NCI-H2171 treated with DMSO at 0.1 percent for 48 hours (cell line): Measurements from ENCODE around the gene CENPA.
"Not testable (repeated sequence)": the region's sequence is repeated elsewhere in the genome, so short reads cannot be mapped to it uniquely, and the experiment has no call there.

ENCODE experiments used
- DNase-seq: peaks from one replicate; lab custom pipeline; 2025; lab: John Stamatoyannopoulos, UW

Gene CENPA

DNA sequence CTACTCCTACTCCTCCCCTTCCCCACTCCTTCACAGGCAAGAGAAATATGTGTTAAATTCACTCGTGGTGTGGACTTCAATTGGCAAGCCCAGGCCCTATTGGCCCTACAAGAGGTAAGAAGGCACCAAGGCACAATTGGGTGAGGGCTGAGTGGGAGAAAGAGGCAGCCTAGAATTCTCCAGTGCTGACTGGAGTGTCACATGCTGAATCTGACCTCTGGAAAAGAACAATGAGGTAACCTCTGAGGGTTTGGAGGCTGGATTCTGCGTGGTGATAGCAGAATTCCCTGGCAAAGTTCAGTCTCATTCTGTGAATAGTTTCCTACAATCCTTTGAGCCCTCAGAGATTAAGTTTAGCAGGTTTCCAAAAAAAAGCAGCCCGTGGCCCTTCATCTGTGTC lies 6.9 kb downstream of the CENPA start:
- no peak for DNase-seq

DNA sequence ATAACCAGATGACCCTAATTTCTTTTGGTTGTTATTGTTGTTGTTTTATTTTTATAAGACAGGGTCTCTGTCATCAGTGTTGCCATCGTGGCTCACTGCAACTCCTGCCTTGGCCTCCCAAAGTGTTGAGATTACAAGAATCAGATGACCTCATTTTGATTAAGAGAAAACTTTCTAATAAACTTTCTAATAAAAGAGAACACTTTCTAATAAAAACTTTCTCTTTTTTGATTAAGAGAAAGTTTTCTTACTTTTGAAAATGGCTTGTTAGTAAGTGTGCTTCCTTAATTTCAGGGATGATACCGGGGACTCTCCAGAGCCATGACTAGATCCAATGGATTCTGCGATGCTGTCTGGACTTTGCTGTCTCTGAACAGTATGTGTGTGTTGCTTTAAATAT lies 7.7 kb downstream of the CENPA start:
- DNase-seq = no peak

DNA sequence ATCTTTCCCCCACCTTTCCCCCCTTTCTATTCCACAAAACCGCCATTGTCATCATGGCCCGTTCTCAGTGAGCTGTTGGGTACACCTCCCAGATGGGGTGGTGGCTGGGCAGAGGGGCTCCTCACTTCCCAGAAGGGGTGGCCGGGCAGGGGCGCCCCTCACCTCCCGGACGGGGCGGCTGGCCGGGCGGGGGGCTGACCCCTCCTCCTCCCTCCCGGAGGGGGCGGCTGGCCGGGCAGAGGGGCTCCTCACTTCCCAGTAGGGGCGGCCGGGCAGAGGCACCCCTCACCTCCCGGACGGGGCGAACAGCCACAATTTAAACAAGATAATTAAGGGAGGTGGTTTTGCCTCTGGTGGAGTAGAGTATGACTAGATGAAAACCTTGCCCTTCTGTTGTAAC lies 9.3 kb downstream of the CENPA start:
- DNase-seq = not testable (repeated sequence)

DNA sequence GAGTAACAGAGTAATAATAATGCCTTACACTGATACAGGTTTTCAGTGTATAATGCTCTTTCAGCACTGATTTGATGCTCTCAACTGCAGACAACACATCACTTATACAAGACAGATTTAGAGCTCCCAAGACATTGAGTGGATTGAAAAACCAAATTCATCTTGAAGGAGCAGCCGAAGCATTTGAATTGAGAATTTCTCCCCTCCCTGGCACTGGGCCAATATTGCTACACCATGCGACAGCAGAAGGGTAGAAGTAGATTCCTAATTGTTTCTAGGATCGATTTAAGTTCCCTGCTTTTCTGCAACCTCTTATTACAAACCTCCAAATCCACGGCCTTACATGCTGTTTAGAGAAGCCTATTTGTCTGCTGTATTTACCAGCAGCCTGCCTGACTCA lies 15.5 kb downstream of the CENPA start:
- peak; percentile 20 for DNase-seq

DNA sequence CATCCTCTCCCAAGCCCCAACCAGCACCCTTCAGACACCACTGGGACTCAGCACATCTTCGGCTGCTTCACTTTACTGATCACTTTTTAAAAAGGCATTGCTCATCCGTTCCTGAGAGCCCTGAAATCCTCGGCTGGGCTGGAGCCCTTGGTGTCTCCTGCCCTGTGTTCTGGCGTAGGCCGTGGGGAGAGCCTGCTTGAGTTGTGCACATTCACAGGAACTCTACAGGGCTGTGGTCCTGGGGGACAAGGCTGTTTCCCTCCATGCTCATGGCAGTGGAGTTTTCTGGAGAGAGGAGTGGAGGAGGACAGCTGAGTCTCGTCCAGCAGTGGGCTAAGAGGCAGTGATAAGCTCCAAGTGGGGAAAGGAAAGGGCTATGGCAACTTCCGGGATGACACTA lies 15.9 kb downstream of the CENPA start:
- no peak for DNase-seq

DNA sequence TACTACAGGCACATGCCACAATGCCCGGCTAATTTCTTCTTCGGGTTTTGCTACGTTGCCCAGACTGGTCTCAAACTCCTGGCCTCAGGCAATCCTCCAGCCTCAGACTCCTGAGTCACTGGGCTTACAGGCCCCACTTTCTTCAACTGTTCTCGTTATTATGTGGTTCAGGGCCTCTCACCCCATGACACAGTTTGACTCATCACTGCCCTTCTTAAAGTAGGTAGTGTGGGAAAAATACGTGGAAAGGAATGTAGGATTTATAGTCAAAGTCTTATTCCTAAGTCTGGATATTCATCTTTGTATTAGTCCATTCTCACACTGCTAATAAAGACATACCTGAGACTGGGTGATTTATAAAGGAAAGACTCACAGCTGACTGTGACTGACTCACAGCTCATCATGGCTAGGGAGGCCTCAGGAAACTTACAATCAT lies 19.4 kb downstream of the CENPA start:
- DNase-seq = no peak

DNA sequence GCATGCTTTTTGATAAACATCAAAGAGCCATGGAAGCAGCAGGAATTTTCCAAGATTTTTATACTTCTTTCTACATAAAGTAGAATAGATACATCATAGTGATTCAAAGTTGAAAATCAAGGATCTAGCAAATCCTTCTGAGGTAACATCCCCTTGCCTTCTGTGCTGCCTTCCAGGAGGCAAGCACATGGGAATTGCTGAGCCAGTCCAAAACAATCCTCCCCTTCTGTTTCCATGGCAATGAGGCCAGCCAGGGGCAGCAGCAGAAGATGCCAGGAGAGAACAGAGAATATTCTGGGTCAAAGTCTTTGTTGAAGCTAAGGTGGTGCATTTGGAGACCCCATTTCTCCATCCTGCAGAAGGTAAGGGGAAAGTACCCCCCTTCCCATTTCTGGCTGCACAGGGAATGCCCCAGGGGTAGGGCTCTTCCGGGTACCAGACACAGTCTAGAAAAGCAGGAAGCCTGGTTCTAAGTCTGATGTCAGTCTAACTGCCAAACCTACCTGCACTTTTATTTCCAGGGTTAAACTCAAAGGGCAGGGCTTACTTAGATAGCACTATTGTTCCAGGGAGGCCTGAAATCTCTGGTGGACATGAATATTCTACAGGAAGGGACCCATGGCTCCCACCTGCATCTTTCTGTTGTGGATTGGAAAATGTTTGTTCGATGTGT lies 22.1 kb downstream of the CENPA start:
- peak; percentile 70 for DNase-seq

DNA sequence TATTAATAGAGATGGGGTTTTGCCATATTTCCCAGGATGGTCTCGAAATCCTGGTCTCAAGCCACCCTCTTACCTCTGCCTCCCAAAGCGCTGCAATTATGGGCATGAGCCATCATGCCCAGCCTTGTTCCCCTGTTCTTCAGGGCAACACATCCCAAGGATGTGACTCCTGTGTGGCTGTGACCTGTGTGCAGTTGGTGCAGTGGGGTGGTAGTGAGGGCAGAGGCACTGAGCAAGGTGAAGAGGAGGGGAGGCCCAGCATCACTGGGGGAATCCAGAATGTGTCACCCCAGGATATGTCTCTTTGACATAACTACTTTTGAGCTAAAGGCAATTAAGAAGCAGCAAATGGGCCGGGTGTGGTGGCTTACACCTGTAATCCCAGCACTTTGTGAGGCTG lies 23.4 kb downstream of the CENPA start:
- DNase-seq = no peak

DNA sequence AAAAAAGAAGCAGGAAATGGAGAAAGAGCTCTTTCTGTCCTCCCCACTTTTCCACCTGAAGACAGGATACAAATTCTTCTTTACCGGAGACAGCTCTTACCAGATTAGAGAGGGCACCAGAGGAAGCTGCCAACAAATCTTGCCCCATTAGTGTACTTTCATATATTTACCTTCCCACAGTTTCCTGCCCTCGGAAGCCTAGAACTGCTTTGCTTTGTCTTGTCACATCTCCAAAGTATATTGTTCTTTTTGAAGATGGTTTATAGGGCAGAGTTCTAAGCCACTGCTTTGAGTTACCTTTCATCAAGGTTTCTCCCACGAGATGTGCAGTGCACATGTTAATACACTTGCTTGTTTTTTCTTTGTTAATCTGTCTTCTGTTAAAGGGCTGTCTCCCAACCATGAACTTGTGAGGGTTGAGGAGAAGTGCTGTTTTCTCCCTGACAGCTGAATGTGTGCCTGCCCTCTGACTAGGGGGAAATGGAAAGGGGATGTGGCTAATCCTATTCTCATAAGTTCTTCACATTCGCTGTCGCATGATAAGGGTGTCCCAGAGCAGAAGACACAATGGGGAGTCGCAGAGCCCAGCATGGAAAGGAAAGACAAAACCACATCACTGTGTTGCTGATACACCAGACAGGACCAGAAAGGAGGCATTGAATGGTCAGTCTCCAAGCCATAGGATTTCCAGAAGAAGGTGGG lies 24.2 kb downstream of the CENPA start:
- no peak for DNase-seq

DNA sequence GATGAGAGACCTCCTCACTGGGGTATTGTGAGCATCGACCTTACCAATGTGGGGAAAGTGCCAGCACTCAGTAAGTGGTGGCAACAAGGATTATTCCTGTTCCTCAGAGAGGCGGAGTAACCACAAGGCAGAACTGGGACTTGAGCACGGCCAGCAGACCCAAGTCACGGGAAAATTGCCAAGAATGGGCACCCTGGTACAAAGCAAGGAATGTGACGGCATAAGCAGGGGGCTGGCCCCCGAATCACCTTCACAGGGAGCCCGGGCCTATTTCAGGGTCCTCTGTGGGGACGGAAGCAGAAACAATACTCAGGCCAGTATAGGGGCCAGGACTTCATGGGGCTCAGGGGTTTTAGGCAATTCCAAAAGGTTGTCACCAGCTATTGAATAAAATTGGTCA lies 25.4 kb downstream of the CENPA start:
- no peak for DNase-seq

DNA sequence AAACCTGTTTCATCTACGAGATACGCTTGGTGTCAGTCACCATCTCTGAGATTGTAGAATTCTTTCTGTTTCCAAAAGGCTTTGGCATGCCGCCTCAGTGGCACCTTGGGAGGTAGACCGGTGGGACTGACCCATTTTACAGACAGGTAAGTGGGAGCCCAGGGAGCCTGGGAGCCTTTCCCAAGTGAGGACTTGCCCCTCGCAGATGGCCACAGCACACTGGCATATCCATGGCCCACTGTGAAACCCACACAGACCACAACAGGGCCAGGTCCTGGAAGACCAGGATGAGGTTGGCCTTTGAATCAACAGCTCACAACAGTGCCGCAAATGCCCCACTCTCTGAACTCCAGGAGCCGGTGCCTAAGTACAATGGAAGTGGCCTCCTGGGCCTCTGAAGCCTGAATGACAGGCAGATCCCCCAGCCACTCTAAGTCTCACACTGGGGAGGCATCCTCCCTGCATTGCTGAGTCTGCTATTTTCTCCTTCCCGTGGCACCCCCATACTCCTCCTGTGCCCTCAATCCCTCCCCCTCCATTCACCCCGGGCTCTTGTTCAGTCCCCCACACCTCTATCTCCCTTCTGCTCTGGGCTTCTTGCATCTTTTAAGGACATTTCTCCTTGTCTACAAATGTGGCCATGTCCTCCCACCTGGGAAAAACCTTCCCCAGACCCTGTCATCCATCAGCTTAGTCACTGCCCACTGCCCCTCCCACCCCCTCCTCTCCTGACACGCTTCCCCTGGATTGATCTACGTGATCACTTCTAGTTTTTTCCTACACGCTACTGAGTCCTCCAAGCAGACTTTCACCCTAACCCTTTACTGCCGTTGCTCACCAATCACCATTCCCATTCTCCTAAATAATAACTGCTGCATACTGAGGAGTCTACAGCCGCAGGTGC lies 26.2 kb downstream of the CENPA start:
- no peak for DNase-seq

DNA sequence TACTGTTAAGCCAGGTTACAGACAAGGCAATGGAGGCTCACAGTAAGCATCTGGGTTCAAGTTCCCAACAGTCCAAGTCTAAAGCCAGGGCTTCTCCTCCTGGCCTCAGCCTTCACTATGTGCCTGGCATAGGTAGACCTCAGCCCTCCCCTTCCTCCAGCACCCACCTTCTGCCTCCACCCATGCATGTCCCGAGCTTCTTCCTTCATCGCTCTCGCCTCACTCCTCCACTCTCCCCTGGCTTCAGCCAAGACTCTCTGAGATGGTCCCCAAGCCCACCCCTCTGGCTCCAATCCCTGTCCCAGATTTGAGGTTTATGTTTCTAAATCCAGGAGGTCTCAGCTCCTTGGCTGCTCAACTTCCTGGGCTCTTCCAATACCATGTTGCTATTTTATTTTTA lies 26.9 kb downstream of the CENPA start:
- DNase-seq = no peak

DNA sequence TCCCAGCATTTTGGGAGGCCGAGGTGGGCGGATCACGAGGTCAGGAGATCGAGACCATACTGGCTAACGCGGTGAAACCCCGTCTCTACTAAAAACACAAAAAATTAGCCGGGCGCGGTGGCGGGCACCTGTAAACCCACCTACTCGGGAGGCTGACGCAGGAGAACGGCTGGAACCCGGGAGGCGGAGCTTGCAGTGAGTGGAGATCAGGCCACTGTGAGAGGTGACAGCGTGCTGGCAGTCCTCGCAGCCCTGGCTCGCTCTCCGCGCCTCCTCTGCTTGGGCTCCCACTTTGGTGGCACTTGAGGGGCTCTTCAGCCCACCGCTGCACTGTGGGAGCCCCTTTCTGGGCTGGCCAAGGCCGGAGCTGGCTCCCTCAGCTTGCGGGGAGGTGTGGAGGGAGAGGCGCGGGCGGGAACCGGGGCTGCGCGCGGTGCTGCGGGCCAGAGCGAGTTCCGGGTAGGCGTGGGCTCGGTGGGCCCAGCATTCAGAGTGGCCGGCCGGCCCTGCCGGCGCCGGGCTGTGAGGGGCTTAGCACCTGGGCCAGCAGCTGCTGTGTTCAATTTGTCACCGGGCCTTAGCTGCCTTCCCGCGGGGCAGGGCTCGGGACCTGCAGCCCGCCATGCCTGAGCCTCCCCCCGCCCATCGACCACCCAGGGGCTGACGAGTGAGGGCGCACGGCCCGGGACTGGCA lies 28.4 kb downstream of the CENPA start:
- not testable (repeated sequence) for DNase-seq

DNA sequence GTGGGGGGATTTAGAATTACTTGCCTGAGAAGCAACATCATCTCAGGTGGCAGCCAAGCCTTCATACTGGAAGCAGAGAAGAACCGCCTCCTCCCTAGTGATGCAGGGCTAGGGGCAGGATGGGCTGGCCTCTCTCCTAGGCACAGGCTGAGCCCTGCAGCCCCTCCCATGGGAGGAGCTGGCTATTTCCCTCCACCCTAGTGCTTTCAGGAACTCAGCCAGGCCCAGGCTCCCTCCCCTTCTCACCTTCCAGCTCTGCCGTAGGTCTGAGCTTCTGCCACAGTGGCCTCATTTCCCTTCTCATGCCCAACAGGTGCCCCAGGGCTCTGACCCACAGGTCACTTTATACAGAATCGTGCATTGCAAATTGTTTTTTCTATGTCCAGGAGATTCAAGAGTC lies 31.0 kb downstream of the CENPA start:
- no peak for DNase-seq

DNA sequence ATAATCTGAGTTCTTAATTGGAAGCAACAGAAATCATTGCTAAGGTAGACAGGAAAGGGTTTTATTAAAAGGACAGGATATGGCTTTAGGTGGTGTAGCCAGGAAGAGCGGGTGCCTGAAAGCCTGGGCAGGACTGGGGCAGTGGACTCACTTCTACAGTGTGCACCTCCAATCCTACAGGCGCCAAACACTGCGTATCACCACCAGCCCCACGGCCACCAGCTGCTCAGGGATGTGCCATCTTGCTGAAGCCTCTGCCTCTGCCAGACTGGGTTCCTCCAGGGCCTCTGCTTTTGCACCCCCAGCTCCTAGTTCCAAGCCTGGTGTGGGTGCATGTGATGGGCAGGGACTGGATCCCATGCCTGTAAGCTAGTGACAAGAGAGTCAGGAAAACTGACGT lies 32.4 kb downstream of the CENPA start:
- no peak for DNase-seq

DNA sequence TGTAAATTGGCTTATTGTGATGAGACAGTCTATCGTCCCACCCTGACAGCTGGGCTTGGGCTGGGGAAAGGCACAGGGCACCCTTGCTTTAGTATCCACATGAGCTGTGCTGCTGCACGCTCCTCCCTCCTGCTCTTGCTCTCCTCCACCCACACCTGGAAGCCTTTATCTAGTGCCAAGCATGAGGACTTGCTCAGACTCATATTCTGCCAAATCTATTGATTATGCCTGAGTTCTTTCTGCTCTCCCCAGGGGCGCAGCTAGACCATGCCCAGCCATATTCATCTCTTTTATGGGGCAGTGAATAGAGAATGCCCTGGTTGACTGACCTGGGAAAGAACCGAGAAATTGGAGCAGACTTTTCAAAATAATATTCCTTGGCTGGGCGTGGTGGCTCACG lies 33.1 kb downstream of the CENPA start:
- no peak for DNase-seq

DNA sequence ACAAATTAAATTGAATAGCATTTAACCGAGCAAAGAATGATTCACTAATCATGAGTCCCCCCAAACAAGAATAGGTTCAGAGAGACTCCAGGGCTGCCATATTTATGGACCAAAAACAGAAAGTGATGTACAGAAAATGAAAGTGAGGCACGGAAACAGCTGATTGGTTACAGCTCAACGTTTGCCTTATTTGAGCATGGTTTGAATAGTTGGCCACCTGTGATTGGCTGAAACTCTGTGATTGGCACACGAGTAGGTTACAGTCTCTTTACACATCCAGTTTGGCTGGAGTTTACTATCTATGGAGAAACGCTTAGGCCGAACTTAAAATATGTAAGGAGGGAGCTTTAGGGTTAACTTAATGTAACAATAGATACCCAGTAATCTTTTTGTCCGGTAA lies 35.1 kb downstream of the CENPA start:
- no peak for DNase-seq

DNA sequence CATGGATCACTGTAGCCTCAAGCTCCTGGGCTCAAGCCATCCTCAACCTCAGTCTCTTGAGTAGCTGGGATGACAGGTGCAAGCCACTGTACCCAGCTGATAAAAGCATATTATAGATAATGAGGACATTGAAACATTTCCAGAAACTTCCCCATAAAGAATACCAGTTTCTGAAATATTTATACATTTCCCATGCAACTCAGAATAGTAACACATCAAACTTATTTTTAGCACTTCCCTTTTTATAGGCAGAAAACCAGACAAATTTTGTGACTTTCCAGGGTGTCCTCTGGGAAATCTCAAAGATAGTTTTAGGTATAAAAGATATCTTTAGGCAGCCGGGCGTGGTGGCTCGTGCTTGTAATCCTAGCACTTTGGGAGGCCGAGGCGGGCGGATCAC lies 37.0 kb downstream of the CENPA start:
- no peak for DNase-seq

DNA sequence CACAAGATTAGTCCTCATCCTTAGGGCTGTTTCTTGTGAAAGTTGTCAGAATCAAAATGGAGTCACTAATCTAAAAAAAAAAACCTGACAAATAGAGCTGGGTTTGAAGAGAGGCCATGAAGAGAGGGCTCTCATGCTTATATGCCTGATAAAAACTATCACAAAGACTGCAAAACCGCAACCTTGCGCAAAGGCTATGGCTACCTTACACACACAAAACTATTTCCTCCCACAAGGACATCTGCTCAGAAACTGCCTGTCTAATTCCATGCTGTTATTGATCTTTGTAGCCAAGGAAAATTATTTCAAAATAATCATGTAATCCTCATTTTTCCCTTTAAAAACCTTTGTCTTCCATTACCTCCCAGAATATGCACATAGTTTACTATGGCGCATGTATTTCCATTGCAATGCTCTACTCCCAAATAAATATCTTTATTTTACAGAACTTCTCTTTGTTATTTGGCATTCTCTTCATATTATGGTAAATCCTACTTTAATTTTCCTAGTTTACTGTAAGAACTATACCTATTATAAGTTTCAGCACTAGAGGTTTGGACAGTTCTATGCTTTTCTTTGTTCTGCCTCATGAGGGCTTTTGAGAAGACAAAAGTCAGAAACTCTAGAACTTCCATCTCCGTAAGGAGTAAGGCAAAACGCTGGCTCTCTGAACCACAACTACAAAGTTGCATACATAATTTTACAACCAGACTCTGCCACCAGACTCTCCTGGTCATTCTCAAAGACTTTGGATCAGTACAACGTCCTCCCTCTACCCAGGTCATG lies 52.5 kb downstream of the CENPA start:
- DNase-seq = no peak

DNA sequence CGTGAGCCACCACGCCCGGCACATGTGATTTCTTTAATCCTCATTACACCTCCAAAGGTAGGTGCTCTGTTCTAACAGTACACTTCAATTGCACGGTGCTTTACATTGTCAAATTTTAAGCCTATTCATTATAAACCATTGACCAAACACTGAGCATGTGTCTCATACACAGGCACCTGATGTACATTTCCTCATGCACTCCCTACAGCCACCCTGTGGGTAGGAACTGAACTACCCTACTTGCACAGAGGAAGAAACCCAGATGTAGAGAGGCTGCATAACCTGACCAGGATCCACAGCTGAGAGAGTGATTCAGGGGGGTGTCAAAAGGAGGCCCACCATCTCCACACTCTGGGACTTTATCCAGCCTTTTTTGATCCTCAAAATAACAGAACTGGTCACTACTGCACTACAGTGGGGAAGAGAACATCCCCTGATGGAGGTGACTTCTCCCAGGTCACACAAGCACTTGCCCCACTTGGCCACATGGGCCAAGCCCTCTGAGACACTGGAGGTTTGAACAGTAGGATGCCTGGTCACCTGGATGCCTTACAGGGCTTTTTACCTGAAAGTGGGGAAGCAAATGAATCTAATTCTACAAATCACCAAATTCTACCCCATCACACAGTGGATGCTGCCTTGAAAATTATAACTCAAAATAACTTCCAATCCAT lies 55.2 kb downstream of the CENPA start:
- peak; percentile 27 for DNase-seq

DNA sequence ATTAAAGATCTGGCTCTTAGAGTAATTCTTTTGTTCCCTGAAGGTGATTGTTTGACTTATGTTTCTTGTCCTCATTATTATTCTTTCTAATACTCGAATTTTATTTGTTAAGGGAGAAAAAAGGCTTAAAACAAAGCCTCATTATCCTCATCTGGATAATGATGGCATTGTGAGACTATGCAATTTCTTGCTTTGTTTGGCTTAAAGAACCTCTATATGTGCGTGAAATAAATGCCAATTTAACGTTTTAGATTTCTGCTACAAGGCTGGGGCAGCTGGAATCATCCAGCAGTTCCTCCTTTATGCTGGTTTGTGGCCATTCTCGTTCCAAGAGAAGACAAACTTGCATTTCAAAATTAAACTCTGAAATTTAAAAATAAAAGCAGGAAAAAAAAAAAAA lies 57.2 kb downstream of the CENPA start:
- no peak for DNase-seq
